Measurements from ENCODE around the gene GGT5.
"Not testable (repeated sequence)": the region's sequence is repeated elsewhere in the genome, so short reads cannot be mapped to it uniquely, and the experiment has no call there.

Gene GGT5

DNA sequence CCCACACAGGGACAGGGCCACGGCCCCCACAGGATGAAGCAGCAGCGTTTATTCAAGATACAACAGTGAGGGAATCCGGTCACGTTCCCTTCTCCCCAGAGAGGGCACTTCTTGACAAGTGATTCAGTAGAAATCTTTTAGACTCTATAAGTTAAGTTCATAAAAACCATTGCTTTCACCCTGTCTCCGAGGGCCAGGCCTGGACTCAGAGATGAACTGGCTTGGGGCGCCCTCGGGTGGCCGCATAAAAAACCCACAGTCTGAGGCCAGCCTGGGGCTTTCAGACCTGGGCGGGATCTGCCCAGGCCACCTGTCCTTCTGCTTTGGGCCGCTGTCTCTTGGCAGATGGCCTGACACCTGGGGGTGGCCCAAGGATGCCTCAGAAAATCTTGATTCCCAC, 14.6 kb upstream of the GGT5 start:
- peak; percentile 50 to 62 for DNase-seq

DNA sequence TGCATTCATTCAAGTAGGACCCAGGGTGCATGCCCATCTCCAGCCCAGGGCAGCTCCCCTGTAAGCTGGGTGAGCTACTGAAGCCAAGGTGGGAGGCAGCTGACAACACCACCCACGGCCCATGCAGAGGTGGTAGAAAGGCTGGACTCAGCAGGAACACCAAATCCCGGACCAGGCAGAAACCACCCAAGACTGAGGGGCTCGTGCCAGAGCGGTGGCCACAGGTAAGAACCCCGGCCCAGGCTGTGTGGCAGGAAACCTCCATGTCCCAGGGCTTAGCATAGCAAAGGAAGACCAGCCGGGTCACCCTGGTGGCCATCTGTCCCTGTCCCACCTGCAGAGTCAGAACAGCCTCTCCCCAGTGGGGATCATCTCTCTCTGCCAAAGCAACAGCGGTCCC, 11.9 kb upstream of the GGT5 start:
- DNase-seq = not testable (repeated sequence)

DNA sequence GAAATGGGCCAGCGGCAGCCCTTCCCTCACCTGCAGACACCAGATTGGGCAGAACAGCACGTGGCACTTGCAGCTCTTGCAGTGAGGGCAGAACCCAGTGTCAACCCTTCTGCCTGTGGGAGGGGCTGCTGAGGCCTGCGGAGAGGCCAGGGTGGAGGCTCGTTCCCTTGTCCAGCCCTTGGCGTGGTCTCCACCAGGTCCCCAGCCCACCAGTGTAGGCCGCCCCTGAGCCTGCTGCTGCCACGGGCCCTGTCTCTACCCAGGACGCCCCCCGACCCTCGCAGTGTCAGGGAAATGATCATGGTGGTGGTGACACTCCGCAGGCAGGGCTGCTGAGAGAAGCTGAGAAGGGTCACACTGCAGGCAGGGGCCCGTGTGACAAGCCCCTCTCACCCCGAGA, 11.3 kb upstream of the GGT5 start:
- DNase-seq = not testable (repeated sequence)

DNA sequence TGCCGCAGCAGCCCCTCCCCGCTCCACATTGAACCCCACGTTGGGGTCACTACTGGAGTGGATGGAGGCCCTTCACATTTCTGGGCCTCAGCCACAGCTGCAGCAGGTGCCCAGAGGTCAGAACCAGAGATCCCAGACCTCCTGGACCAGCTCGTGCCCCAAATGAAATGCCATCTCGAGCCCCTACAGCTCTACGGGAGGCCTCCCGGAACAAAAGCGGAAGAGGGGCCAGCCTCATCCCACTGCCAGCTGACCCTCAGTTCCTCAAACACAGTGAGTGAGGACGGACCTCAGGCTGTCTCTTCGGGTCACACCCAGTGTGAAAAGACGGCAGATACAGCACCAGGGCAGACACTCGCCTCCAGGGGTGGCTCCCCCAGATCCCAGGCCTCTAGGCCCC, 8.2 kb upstream of the GGT5 start:
- not testable (repeated sequence) for DNase-seq

DNA sequence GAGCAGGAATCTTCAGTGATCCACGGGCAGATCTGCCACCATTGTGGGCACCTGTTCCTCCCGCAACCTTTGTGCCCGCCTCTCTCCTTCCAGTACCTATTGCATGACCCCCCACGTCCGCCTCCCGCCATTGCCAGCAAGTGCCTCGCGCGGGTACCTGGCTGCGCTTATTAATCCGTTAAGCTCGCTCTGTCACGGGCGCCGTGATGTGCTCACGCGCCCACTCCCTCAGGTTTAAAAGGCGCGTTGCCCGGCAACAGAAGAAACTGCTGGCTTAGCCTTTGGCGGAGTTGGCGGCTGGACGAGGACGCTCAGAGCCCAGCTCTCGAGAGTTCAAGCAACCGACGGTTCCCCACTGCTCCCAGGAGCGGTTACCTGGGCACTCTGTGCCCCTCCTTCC, 6.4 kb upstream of the GGT5 start:
- DNase-seq = not testable (repeated sequence)

- DNase-seq = not testable (repeated sequence)
Measured at GRCh38 chr22:24249413-24249812, 4.5 kb upstream of the GGT5 start.

GRCh38 chr22:24248611-24249010, 3.7 kb upstream of the GGT5 start:
- DNase-seq = not testable (repeated sequence)

DNA sequence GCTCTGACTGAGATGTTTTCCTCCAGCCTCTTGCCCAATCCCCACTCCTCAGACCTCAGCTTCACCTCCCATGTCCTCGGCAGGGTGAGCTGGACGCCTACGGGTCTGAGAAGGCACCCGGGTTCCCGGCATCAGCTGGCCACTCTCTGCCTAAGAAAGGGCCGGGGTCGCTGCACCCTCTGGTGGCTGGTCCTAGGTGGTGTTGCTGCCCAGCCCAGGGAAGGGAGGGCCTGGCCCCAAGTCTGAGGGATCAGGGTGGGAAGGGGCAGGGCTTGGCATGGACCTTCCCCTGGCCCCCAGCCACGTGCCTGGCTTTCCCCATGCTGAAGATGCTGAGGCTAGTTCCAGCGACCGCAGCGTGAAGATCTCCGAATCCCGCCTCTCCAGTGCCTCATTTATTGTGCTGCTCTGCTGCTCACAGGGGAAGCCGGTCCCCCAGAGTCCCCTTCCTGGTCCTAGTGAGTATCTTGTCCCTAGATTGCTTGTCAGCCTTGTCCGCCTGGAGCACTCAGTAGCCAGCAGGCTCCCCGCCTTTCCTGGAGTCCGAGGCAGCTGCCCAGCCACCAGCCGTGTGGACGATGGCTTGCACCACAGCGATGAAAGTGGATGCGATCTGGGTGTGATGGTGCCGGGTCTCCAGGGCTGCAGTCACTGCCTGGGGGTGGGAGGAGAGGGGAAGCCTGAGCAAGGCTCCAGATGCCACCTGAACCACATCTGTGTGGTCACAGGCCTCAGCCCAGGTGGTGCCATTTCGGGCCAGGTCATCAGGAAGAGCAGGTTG, 2.9 kb upstream of the GGT5 start:
- DNase-seq = peak; percentile 37 to 45

GRCh38 chr22:24247011-24247507, 2.2 kb upstream of the GGT5 start:
- no peak for DNase-seq

DNA sequence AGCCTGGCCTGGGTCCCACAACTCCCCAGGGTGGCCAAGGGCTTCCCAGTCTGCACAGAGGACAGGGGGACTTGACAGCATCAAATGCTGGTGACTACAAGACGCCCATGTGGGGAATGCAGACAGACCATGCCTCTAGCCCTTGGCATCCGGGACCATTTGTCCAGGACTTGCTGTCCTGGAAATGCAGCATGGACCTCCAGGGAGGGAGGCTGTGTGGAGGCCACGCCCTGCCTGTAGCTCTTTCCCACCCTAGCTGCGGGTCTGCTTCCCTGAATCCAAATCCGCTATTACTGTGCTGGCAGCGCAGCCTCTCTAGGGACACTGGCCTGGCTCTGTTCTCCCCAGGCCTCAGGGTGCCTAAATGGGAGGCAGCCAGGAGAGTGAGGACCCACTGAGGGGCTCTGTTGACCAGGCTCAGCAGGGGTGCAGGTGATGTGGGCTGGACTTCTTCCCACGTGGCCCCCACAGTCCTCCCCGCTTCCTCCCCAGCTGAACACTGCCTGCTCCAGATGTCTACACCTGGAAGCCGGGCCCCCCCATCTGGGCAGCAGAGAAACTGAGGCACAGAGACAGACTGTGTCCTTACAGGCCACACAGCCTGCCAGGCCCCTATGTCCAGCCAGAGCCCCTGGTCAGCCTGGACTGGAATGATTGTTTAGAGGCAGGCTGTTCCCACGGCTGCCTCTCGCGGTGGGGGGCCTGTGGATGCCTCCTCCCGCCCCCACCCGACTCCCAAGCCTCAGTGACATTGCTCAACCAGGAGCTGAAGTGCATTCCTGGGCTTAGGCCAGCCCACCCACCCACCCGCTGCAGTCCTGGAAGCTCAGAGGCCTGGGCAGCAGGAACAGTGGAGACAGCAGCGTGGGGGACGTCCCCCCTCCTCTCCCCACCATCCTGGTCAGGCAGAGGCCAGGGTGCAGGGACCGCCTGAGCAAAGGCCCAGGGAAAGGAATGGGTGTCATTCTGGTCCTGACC, 991 bp upstream of the GGT5 start:
- not testable (repeated sequence) for DNase-seq

GRCh38 chr22:24244144-24244787, 616 bp downstream of the GGT5 start:
- no peak for DNase-seq

- not testable (repeated sequence) for DNase-seq
Measured at GRCh38 chr22:24243417-24243816, 1.5 kb downstream of the GGT5 start.

- not testable (repeated sequence) for DNase-seq
Measured at GRCh38 chr22:24240985-24241692, 3.7 kb downstream of the GGT5 start.

DNA sequence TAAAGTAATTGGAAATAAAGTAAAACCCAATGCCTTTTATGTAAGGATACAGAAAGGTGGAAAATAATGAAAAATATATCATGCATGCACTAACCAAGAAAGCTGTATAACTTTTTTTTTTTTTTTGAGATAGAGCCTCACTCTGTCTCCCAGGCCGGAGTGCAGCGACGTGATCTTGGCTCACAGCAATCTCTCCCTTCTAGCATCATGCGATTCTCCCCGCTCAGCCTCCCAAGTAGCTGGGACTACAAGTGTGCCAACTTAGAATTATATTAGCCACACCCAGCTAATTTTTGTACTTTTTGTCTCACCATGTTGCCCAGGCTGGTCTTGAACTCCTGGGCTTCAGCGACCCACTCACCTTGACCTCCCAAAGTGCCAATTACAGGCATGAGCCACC, 4.5 kb downstream of the GGT5 start:
- no peak for DNase-seq

- not testable (repeated sequence) for DNase-seq
Measured at GRCh38 chr22:24238101-24238694, 6.7 kb downstream of the GGT5 start.

- no peak for DNase-seq
Measured at GRCh38 chr22:24236656-24237055, 8.2 kb downstream of the GGT5 start.

DNA sequence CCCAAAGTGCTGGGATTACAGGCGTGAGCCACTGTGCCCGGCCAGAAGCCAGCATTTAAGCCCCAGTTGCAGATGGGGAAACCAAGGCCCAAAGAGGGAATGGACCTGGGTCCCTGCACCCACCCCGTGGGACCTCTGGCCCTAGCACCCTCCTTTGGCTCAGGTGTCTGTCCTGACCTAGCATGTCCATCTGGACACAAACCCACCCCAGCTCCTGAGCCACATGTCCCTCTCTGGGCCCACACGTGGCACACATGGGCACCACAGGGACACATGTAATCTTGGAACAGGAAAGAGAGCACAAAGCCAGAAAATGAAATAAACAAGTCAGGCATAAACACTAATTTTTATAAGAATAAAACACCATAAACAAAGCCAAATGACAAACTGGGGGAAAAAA, 9.6 kb downstream of the GGT5 start:
- DNase-seq = no peak

GRCh38 chr22:24233816-24234215, 11.1 kb downstream of the GGT5 start:
- DNase-seq = no peak

GRCh38 chr22:24233235-24233634, 11.6 kb downstream of the GGT5 start:
- no peak for DNase-seq

- no peak for DNase-seq
Measured at GRCh38 chr22:24232725-24233124, 12.2 kb downstream of the GGT5 start.

GRCh38 chr22:24232124-24232523, 12.8 kb downstream of the GGT5 start:
- no peak for DNase-seq

DNA sequence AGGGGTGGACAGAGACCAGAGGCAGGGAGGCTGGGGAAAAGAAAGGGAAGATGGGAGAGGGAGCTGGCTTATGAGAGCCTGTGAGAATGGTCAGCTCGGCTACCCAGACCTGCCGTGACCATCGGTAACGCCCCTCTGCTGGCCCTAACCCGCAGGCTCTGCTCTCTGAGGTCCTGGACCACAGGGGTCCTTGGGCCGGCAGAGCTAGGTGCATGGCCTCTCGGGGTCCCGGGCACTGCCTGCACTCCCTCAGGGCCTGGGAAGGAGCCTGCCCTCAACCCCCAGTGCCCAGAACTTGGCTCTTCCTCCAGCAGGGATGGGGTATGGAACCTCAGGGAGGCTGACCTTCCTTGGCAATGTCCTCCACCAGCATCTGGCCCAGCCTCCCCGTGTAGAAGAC, 13.2 kb downstream of the GGT5 start:
- DNase-seq = no peak
